Sigmoid colon (tissue), 7 donors: ENCODE results near the gene BEX5. TPM values are rescaled to one million over a fixed set of nuclear protein-coding genes. Genes with fewer than 3 reads are reported as not detected.
"Not testable (repeated sequence)": the region's sequence is repeated elsewhere in the genome, so short reads cannot be mapped to it uniquely, and the experiment has no call there.

ENCODE experiments used
- DNase-seq: peaks from one replicate; pipeline ENCODE4 v3.0.0-alpha.2; 2019
- H3K27ac ChIP-seq, 4 donors: fragments of 200-600 bp; sonication (generic); one replicate each; pipeline ENCODE4 v1.5.1; 2016 to 2019; ENCODE audit warnings: mild to moderate bottlenecking in 1 of 4
- H3K27me3 ChIP-seq, 3 donors: fragments of 200-600 bp; sonication (generic); one replicate each; pipeline ENCODE4 v1.5.1; 2019; ENCODE audit warnings: mild to moderate bottlenecking in 1 of 3
- H3K36me3 ChIP-seq, 4 donors: fragments of 200-600 bp; sonication (generic); one replicate each; pipeline ENCODE4 v1.5.1; 2016 to 2019
- H3K4me1 ChIP-seq, 4 donors: fragments of 200-600 bp; sonication (generic); one replicate each; pipeline ENCODE4 v1.5.1; 2017 to 2019
- H3K4me3 ChIP-seq, 4 donors: fragments of 200-600 bp; sonication (generic); one replicate each; pipeline ENCODE4 v1.5.1; 2017 to 2019; ENCODE audit warnings: mild to moderate bottlenecking in 2 of 4, moderate library complexity in 1 of 4
- H3K9me3 ChIP-seq, 4 donors: fragments of 200-600 bp in 3 of 4; sonication (generic) in 3 of 4; one replicate each; pipeline versions ENCODE4 v1.5.1 to v1.6.1; 2013 to 2019
- EP300 ChIP-seq, 4 donors: sonication (generic); formaldehyde crosslinking; IDR thresholded peaks; one replicate each; pipeline ENCODE4 v1.6.1; 2017; ENCODE audit warnings: antibody characterized with exemption in 4 of 4
- POLR2A ChIP-seq, 2 donors: fragments of 450-650 bp; IDR thresholded peaks; one replicate each; pipeline ENCODE4 v1.6.1; 2016; ENCODE audit warnings: antibody characterized with exemption in 2 of 2, mild to moderate bottlenecking in 2 of 2, moderate library complexity in 2 of 2
- POLR2AphosphoS5 ChIP-seq, 4 donors: sonication (generic); formaldehyde crosslinking; IDR thresholded peaks; one replicate each; pipeline ENCODE4 v1.6.1; 2017; ENCODE audit warnings: antibody characterized with exemption in 4 of 4
- WGBS, 2 donors: extraction: QIAGEN DNeasy Blood & Tissue Kit; methylation state at CpG; one replicate each; pipeline ENCODE4 v1.1.7; 2013; 5-methylcytosine and 5-hydroxymethylcytosine counted together
- intact Hi-C: fragments of 100-400 bp; cut with DNase I; formaldehyde crosslinking; loops from one replicate; pipeline ENCODE4 v1.15.1; 2023
- polyA plus RNA-seq, 3 donors: library from polyadenylated mRNA; stranded (reverse); fragments of 200-250 nt; gene quantifications; one replicate each; pipeline ENCODE4 v1.2.3, GENCODE V29; 2013
- total RNA-seq, 4 donors: library from RNA; depleted of rRNA; stranded (reverse); fragments of >200 nt; gene quantifications; one replicate each; pipeline ENCODE4 v1.1.0, GENCODE V29; 2016
- TF ChIP-seq, protein P1 (sequence below), 4 experiments: fragments of 450-650 bp in 3 of 4; fragments of 200-600 bp in 1 of 4; IDR thresholded peaks; one replicate each; pipeline ENCODE4 v1.5.1; 2016 to 2019; ENCODE audit warnings: antibody characterized with exemption in 4 of 4, mild to moderate bottlenecking in 3 of 4, moderate library complexity in 2 of 4
- donor health status: healthy with polysubstance abuse.
- donor health status: Bipolar disorder and iron deficiency.
- donor health status: healthy.

BEX5 gene
- 1 to 10 TPM; 1.4 to 4.6 (median 2.2) TPM for total RNA-seq
- polyA plus RNA-seq, result 10 to 100 TPM in 1 of 3 donors, 1 to 10 TPM in 2; 1.6 to 10.2 (median 3.3) TPM

DNA sequence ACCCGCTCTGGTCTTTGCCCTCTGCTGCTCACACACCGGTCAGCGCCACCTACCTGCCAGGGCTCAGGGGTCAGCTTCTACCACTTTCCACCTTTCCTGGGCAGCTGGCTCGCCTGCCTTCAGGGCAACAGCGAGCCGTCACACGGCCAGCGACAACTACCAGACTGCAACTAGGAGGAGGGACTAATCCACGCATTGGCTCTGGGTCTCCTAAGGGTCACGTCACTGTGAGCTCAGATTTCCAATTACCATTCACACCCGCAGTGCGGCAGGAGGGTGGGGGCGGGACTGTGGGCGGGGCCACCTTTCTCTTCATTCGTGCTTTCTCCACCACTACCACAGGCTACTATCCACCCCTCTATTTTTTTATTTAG, at the start of gene BEX5:
TSS of gene BEX5 (minus strand) at position 172 of the 374 bp plus-strand sequence. CDS start 1,712 bp downstream, outside the sequence.
- no peak for TF ChIP-seq EP300 (IDR thresholded peaks at IDR 0.05)
- no peak for TF ChIP-seq POLR2A (IDR thresholded peaks at IDR 0.05)
- peak in 3 of 4 donors; percentile 29 to 82 (median 67) for TF ChIP-seq POLR2AphosphoS5 (IDR thresholded peaks at IDR 0.05)
- TF ChIP-seq, protein P1, sequence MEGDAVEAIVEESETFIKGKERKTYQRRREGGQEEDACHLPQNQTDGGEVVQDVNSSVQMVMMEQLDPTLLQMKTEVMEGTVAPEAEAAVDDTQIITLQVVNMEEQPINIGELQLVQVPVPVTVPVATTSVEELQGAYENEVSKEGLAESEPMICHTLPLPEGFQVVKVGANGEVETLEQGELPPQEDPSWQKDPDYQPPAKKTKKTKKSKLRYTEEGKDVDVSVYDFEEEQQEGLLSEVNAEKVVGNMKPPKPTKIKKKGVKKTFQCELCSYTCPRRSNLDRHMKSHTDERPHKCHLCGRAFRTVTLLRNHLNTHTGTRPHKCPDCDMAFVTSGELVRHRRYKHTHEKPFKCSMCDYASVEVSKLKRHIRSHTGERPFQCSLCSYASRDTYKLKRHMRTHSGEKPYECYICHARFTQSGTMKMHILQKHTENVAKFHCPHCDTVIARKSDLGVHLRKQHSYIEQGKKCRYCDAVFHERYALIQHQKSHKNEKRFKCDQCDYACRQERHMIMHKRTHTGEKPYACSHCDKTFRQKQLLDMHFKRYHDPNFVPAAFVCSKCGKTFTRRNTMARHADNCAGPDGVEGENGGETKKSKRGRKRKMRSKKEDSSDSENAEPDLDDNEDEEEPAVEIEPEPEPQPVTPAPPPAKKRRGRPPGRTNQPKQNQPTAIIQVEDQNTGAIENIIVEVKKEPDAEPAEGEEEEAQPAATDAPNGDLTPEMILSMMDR (IDR thresholded peaks at IDR 0.05), result no peak
- Histone ChIP-seq H3K27ac (peak within 1 kb of the TSS in 2 of 4 donors; percentile 29 to 42), H3K27me3 (peaks cover 0 to 4% (median 3%) of the 10 kb centered on the region in 3 donors), H3K4me3 (peak within 1 kb of the TSS; percentile 23 to 45 (median 30)), H3K9me3 (no peaks in the 10 kb centered on the region), H3K36me3 (no peaks in the 10 kb centered on the region), H3K4me1 (peaks cover 0 to 7% (median 0%) of the 10 kb centered on the region in 4 donors)
- WGBS, 2 donors, result 0 to 1% methylated on average over 15 of the region's 15 CpGs
- intact Hi-C loops, result no loop called here
- peak; percentile 78 for DNase-seq

DNA sequence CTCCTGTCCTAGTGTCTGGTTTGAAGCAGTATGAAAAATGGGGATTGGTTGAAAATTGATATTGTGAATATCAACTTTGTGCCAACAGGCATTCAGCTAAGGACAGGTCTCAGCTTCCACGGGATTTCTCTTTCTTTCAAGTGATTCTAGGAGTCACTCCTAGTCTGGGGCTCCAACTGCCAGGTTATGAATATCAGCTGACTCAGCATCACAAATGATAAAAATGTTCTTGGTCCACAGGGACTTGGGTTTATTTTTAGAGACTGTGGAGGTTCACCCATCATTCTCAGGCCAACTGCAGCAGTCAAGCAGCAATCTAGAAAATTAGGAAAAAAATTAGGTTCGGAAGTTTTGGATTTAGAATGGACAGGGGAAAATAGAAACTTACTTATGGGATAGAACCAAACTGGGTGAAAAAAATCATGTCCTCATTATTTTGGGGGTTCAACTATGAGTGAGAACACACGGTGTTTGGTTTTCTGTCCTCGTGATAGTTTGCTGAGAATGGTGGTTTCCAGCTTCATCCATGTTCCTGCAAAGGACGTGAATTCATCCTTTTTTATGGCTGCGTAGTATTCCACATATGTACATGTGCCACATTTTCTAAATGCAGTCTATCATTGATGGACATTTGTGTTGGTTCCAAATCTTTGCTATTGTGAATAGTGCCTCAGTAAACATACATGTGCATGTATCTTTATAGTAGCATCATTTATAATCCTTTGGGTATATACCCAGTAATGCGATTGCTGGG, 30.4 kb upstream of the BEX5 start:
- H3K27ac ChIP-seq, result no peak overlapping the region
- no peaks in the 10 kb centered on the region for H3K36me3 ChIP-seq
- H3K27me3 ChIP-seq, result no peaks in the 10 kb centered on the region
- no peak overlapping the region for H3K4me3 ChIP-seq
- H3K4me1 ChIP-seq, result no peaks in the 10 kb centered on the region
- H3K9me3 ChIP-seq, result no peaks in the 10 kb centered on the region
- intact Hi-C loops, result no loop called here
- no peak for TF ChIP-seq POLR2A (IDR thresholded peaks at IDR 0.05)
- TF ChIP-seq, protein P1 (IDR thresholded peaks at IDR 0.05), result no peak
- no peak for TF ChIP-seq EP300 (IDR thresholded peaks at IDR 0.05)
- no peak for TF ChIP-seq POLR2AphosphoS5 (IDR thresholded peaks at IDR 0.05)
- DNase-seq, result no peak
- 77 to 86% methylated on average over 7 of the region's 7 CpGs for WGBS, 2 donors

DNA sequence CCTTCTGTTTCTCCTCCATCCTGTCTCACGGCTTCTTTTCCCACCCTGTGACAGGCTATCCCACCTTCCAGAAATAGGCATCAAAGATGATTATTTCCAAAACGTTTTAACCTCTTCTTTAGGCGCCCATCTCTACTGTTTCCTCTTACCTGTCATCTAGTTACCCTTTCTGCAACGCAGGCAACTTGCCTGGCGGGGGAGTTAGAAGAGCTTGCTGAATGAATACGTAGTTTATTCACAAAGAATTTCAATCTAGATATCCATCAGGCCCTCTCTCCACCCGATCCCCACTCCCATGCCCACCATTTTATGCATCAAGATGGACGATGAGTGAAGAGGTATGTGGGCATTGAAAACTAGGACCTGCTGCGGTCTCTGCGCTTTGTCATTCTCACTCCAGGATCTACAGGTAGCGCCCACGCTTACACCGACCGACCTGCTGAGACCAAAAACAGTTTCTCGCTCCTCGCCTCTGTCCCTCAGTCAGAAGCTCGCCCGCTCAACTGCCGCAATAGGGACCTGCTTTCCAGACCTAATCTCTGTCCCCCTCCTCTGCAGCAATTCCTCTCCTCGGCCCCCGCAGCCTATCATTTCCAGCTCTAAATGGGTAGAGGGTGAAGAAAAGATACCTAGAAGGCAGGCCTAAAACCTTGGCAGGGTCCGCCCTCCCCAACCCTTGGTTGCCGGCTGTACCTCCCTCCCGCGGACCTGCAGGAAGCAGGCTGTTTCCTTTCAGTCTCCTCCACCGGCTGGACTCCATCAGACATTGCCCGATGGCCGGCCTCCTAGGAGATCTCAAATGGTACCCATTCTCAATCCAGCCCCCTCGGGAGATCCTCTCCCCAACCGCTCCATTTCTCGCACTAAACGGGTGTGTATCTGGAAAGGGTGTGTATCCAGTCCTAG, 624 bp downstream of the BEX5 start:
- intact Hi-C loops, result no loop called here
- DNase-seq, result no peak
- Histone ChIP-seq H3K9me3 (no peaks in the 10 kb centered on the region), H3K27me3 (peaks cover 0 to 4% (median 3%) of the 10 kb centered on the region in 3 donors), H3K4me3 (peak overlapping the region; percentile 23 to 45 (median 30)), H3K27ac (peak overlapping the region in 2 of 4 donors; percentile 29 to 42), H3K36me3 (no peaks in the 10 kb centered on the region), H3K4me1 (peaks cover 0 to 7% (median 0%) of the 10 kb centered on the region in 4 donors)
- WGBS, 2 donors, result 1% methylated on average over 32 of the region's 32 CpGs
- TF ChIP-seq, protein P1 (IDR thresholded peaks at IDR 0.05), result no peak
- TF ChIP-seq EP300 (IDR thresholded peaks at IDR 0.05) (no peak), POLR2A (IDR thresholded peaks at IDR 0.05) (no peak), POLR2AphosphoS5 (IDR thresholded peaks at IDR 0.05) (no peak)

DNA sequence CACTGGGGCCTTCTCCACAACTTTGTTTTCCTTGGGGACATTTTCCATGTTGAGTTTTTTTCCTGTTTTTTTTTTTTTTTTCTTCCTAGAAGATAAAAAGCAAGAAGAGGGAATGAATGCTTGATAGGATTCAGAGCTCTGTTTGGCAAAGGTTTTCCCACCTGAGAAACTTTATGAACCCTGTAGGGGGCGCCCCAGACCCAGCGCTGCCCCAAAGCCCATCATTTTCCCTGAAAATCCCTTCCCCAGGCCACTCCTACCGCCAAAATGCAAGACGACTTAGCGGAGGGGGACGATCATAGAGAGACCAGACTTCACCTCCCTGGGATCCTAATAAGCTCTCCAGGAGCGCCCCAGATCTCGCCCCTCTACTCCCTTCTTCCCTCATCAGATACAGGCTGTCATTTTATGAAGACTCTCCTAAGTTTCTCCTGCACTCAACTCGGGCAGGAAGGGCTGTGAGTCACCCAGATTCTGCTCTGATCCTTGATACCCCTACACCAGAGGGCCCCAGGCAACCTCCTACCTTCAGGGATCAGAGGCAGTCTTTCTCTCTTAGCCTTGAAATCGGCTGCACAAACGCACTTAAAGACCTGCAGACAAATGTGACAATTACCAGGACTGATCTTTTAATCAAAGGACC, 1.4 kb downstream of the BEX5 start:
- DNase-seq, result no peak
- no peak for TF ChIP-seq POLR2A (IDR thresholded peaks at IDR 0.05)
- no peak for TF ChIP-seq EP300 (IDR thresholded peaks at IDR 0.05)
- TF ChIP-seq, protein P1 (IDR thresholded peaks at IDR 0.05), result no peak
- TF ChIP-seq POLR2AphosphoS5 (IDR thresholded peaks at IDR 0.05), result no peak
- Histone ChIP-seq H3K27ac (no peak overlapping the region), H3K27me3 (peaks cover 0 to 4% (median 3%) of the 10 kb centered on the region in 3 donors), H3K9me3 (no peaks in the 10 kb centered on the region), H3K36me3 (no peaks in the 10 kb centered on the region), H3K4me1 (peaks cover 0 to 7% (median 0%) of the 10 kb centered on the region in 4 donors), H3K4me3 (no peak overlapping the region)
- WGBS, 2 donors, result 14 to 15% methylated on average over 11 of the region's 11 CpGs
- intact Hi-C loops, result no loop called here

DNA sequence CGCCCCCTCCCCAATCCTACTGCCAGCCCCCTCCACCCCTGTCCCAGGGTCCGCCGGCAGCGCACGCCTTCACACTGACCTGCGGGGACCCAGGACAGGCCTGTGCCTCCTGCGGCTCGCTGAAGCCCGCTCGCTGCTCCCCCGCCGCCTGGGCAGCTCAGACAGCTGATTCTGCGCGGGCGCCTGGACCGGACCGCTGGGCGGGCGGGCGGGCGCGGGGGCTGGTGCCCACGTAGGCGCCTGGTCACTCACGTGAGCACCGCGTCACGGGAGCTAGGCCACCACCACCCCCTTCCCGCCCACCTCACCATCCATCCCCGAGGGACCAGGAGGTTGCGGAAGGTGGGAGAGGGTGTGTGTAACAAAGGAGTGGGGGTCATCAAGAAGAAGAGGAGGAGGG, 13.5 kb downstream of the BEX5 start, which contains the start of gene TCEAL6:
TSS of gene TCEAL6 (minus strand) at position 208 of the 400 bp plus-strand sequence.
- H3K4me3 ChIP-seq, H3K4me1 ChIP-seq, H3K9me3 ChIP-seq, H3K27me3 ChIP-seq, H3K36me3 ChIP-seq, intact Hi-C loops, DNase-seq, H3K27ac ChIP-seq: not testable (repeated sequence)
- WGBS, 2 donors, result 12 to 25% methylated on average over 21 to 26 of the region's 31 CpGs

DNA sequence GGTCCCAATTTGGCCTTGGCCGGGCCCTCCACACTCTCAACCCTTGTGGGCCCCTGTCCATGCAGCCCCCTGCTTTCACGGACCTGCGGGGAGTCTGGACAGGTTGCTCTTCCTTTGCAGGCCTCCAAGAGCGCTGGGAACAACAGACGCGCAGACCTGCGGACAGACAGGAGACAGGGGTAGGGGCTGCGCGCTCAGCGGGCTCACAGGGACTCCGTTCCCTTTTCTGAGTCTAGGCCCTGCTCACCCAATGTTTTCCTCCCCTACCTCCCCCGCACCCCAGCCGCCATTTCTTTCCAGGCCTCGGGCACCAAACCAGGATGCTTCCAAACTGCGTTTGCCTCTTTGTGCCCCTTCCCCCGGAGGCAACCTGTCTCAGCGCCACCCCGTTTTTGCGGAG, 14.1 kb downstream of the BEX5 start:
- H3K36me3 ChIP-seq, H3K4me3 ChIP-seq, H3K4me1 ChIP-seq, intact Hi-C loops, H3K27ac ChIP-seq, H3K9me3 ChIP-seq, DNase-seq, H3K27me3 ChIP-seq: not testable (repeated sequence)
- WGBS, 2 donors, result 18 to 32% methylated on average over 19 of the region's 19 CpGs

DNA sequence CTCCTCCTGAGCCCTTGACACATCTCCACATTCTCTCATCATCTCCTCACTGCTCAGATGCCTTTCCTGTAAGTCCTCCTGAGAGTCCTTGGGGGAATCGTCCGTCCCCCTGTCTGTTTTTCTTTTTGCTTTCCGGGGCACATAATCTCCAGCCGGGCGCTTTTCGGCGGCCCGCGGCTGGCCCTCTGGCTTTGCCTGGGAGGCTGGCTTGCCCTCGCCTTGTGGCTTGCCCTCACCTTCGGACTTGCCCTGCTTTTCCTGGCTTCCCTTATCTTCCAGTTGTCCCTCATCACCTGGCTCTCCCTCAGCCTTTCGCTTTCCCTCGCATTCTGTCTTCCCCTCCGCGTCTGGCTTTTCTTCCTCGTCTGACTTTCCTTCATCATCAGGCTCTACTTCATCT, 14.9 kb downstream of the BEX5 start:
- not testable (repeated sequence) for DNase-seq

More for the DNA sequence above, 14.9 kb downstream of the BEX5 start:
- H3K27me3 ChIP-seq, H3K27ac ChIP-seq, H3K4me1 ChIP-seq, H3K36me3 ChIP-seq, H3K4me3 ChIP-seq, H3K9me3 ChIP-seq, intact Hi-C loops: not testable (repeated sequence)
- WGBS, 2 donors, result 59% methylated on average over 16 of the region's 16 CpGs
